GM23248 (cell line): Measurements from ENCODE around the gene ZBTB45.

ENCODE experiments used
- EZH2 ChIP-seq: fragments of 200-600 bp; sonication (generic); IDR thresholded peaks from 2 replicates; pipeline ENCODE4 v1.6.1; 2018; ENCODE audit warnings: antibody characterized with exemption, mild to moderate bottlenecking; ENCODE audit not compliant: insufficient read depth, poor library complexity, severe bottlenecking
- EZH2phosphoT487 ChIP-seq: fragments of 200-600 bp; sonication (generic); IDR thresholded peaks from 2 replicates; pipeline ENCODE4 v1.6.1; 2018; ENCODE audit warnings: antibody characterized with exemption, moderate library complexity, mild to moderate bottlenecking, low read depth; ENCODE audit not compliant: insufficient read depth

DNA sequence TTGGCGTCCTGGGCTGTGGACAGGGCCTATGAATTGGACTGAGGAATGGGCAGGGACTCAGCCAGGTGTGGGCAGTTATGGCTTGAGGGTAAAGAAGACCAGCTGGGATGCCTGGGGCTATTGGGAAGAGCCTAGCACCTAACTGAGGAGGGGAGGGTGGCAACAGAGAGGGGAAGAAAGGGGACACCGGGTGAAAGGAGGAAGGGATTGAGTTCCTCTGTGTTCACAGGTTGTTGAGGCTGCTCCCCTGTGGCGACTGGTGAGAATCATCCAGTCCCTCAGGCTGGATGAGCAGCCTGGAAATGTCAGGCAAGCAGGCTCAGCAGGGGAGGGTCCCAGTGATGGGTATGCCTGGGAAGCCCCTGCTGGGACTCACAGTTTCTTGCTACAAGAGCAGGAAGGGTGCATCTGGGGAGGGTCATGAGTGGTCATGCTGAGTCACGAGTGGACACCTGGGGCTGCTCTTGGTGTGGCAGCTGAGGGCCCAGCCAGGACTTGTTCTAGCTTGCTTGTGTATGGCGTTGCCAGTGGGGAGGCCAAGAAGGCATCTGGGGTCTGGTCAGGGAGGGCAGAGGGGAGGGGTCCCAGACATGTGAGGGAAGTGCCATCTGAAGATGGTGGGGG, 51.3 kb downstream of the ZBTB45 start:
- TF ChIP-seq EZH2phosphoT487 (no peak), EZH2 (no peak)
